ENCODE results near the gene MFAP4. TPM values are rescaled to one million over a fixed set of nuclear protein-coding genes. Genes with fewer than 3 reads are reported as not detected.
A peak's percentile ranks its signal among the peaks of the same experiment; 100 is the strongest.

The MFAP4 gene
- total and polyA plus RNA-seq, 5 donors = 92.8 to 160 (median 119) TPM

DNA sequence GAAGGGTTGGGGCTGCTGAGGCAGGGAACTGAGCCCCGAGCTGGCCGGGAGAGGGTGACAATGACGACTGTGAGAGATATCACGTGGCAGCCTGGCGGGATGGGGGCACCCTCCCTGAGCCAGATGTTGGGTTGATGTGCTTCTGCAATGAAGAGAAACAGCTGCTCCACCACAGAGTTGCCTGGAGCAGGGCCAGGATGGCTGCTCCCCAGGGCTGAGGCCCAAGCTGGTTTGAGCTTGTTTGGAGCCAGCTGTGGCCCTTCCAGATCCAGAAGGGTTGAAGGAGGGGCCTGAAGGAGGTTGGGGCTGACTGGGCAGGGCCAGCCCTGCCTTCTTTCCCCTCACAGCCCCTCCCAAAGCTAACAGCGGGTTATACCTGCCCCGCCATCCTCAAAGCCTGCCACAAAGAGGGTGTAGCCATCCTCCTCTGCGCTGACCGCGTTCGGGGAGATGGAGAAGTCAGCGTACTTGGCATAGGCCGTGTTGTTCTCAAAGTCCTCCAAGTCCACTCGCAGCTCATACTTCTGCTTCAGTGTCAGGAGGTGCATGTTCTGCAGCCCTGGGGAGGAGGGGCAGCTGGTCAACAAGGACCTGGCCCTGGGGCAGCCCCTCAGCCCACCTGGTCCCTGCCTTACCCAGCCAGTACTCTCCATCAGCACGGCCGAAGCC, 2.1 kb downstream of the MFAP4 start:
- Histone ChIP-seq H3K27me3 (ENCODE audit: control insufficient read depth, insufficient read depth) (no peaks in the 10 kb centered on the region), H3K9me3 (ENCODE audit: control insufficient read depth, low read length) (no peaks in the 10 kb centered on the region), H3K4me1 (ENCODE audit: control insufficient read depth, insufficient read depth, low read length) (peaks cover 23% of the 10 kb centered on the region), H3K27ac (ENCODE audit: low read length) (peak overlapping the region; percentile 73), H3K4me3 (ENCODE audit: low read length) (no peak overlapping the region)
- intact Hi-C loops (cut with DNase I) = loop anchor here in 1 of 4 donors (10.0 kb wide), 1 partner anchor 60 kb away; no protein-coding TSS in a partner anchor
- 30% methylated on average over 16 of the region's 16 CpGs for WGBS
- DNase-seq (peak; percentile 92 to 98 (median 96)), ATAC-seq (peak; percentile 68 to 69)

- DNase-seq (peak; percentile 75 to 84 (median 78)), ATAC-seq (peak; percentile 3 to 12)
- WGBS = 63% methylated on average over 6 of the region's 6 CpGs
- no peak overlapping the region for H3K4me3 ChIP-seq (ENCODE audit: low read length)
- H3K9me3 ChIP-seq (ENCODE audit: control insufficient read depth, low read length) = no peaks in the 10 kb centered on the region
- no peaks in the 10 kb centered on the region for H3K27me3 ChIP-seq (ENCODE audit: control insufficient read depth, insufficient read depth)
- H3K4me1 ChIP-seq (ENCODE audit: control insufficient read depth, insufficient read depth, low read length) = peaks cover 23% of the 10 kb centered on the region
- peak overlapping the region; percentile 73 for H3K27ac ChIP-seq (ENCODE audit: low read length)
- intact Hi-C loops (cut with DNase I) = loop anchor here in 1 of 4 donors (10.0 kb wide), 1 partner anchor 59 kb away; no protein-coding TSS in a partner anchor
Observed at GRCh38 chr17:19383681-19384470, 3.1 kb downstream of the MFAP4 start.

DNA sequence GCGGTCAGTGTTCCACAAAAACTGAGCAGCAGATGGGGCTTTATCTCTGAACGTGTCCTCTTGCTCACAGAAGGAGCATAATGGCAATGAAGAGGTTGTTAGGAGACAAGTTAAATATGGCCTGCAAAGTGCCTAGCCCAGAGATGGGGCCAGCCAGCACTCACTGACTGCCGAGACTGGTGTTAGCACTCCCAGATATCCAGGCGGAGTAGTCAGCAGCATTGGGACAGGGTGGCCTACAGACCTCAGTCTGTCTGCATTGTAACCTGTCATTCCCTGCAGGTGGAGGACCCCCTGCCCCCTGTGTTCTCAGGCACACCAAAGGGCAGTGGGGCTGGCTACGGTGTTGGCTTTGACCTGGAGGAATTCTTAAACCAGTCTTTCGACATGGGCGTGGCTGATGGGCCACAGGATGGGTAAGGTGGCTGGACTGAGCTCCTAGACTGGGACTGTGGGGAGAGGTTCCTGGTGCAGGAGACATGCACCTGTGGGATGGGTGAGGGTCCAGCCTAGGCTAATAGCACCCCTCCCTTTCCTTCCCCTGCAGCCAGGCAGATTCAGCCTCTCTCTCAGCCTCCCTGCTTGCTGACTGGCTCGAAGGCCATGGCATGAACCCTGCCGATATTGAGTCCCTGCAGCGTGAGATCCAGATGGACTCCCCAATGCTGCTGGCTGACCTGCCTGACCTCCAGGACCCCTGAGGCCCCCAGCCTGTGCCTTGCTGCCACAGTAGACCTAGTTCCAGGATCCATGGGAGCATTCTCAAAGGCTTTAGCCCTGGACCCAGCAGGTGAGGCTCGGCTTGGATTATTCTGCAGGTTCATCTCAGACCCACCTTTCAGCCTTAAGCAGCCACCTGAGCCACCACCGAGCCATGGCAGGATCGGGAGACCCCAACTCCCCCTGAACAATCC, 4.2 kb downstream of the MFAP4 start:
- no peaks in the 10 kb centered on the region for H3K27me3 ChIP-seq (ENCODE audit: control insufficient read depth, insufficient read depth)
- H3K4me1 ChIP-seq (ENCODE audit: control insufficient read depth, insufficient read depth, low read length) = peaks cover 17% of the 10 kb centered on the region
- H3K4me3 ChIP-seq (ENCODE audit: low read length) = no peak overlapping the region
- intact Hi-C loops (cut with DNase I) = loop anchor here in 1 of 4 donors (10.0 kb wide), 1 partner anchor 58 kb away; no protein-coding TSS in a partner anchor
- H3K9me3 ChIP-seq (ENCODE audit: control insufficient read depth, low read length) = no peaks in the 10 kb centered on the region
- peak in 1 of 3 donors; percentile 13 for DNase-seq
- no peak overlapping the region for H3K27ac ChIP-seq (ENCODE audit: low read length)
- WGBS = 74% methylated on average over 13 of the region's 13 CpGs
- no peak for ATAC-seq

GRCh38 chr17:19381741-19382444, 5.1 kb downstream of the MFAP4 start:
- WGBS = 90% methylated on average over 31 of the region's 31 CpGs

GRCh38 chr17:19381361-19381740, 5.6 kb downstream of the MFAP4 start:
- 96% methylated on average over 7 of the region's 7 CpGs for WGBS

More at GRCh38 chr17:19381741-19382444, 5.1 kb downstream of the MFAP4 start:
- ATAC-seq (no peak), DNase-seq (peak; percentile 14 to 67 (median 51))
- Histone ChIP-seq H3K4me1 (ENCODE audit: control insufficient read depth, insufficient read depth, low read length) (peaks cover 14% of the 10 kb centered on the region), H3K27ac (ENCODE audit: low read length) (no peak overlapping the region), H3K4me3 (ENCODE audit: low read length) (no peak overlapping the region), H3K27me3 (ENCODE audit: control insufficient read depth, insufficient read depth) (no peaks in the 10 kb centered on the region), H3K9me3 (ENCODE audit: control insufficient read depth, low read length) (no peaks in the 10 kb centered on the region)
- intact Hi-C loops (cut with DNase I) = loop anchor here in 1 of 4 donors (10.0 kb wide), 1 partner anchor 57 kb away; no protein-coding TSS in a partner anchor

DNA sequence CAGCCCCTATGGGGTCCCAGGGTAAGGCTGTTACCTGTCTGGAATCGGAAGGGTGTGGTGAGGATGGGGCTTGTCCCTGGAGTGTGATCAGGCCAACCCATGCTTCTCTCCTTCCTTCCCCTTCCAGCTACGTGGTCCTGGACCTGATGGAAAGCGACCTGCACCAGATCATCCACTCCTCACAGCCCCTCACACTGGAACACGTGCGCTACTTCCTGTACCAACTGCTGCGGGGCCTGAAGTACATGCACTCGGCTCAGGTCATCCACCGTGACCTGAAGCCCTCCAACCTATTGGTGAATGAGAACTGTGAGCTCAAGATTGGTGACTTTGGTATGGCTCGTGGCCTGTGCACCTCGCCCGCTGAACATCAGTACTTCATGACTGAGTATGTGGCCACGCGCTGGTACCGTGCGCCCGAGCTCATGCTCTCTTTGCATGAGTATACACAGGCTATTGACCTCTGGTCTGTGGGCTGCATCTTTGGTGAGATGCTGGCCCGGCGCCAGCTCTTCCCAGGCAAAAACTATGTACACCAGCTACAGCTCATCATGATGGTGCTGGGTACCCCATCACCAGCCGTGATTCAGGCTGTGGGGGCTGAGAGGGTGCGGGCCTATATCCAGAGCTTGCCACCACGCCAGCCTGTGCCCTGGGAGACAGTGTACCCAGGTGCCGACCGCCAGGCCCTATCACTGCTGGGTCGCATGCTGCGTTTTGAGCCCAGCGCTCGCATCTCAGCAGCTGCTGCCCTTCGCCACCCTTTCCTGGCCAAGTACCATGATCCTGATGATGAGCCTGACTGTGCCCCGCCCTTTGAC, 6.3 kb downstream of the MFAP4 start:
- no peaks in the 10 kb centered on the region for H3K9me3 ChIP-seq (ENCODE audit: control insufficient read depth, low read length)
- peaks cover 11% of the 10 kb centered on the region for H3K4me1 ChIP-seq (ENCODE audit: control insufficient read depth, insufficient read depth, low read length)
- H3K27ac ChIP-seq (ENCODE audit: low read length) = no peak overlapping the region

More at GRCh38 chr17:19381361-19381740, 5.6 kb downstream of the MFAP4 start:
- peak in 1 of 3 donors; percentile 11 for DNase-seq
- Histone ChIP-seq H3K27ac (ENCODE audit: low read length) (no peak overlapping the region), H3K27me3 (ENCODE audit: control insufficient read depth, insufficient read depth) (no peaks in the 10 kb centered on the region), H3K4me3 (ENCODE audit: low read length) (no peak overlapping the region), H3K4me1 (ENCODE audit: control insufficient read depth, insufficient read depth, low read length) (peaks cover 11% of the 10 kb centered on the region), H3K9me3 (ENCODE audit: control insufficient read depth, low read length) (no peaks in the 10 kb centered on the region)
- no peak for ATAC-seq
- intact Hi-C loops (cut with DNase I) = loop anchor here in 1 of 4 donors (10.0 kb wide), 1 partner anchor 57 kb away; no protein-coding TSS in a partner anchor

DNA sequence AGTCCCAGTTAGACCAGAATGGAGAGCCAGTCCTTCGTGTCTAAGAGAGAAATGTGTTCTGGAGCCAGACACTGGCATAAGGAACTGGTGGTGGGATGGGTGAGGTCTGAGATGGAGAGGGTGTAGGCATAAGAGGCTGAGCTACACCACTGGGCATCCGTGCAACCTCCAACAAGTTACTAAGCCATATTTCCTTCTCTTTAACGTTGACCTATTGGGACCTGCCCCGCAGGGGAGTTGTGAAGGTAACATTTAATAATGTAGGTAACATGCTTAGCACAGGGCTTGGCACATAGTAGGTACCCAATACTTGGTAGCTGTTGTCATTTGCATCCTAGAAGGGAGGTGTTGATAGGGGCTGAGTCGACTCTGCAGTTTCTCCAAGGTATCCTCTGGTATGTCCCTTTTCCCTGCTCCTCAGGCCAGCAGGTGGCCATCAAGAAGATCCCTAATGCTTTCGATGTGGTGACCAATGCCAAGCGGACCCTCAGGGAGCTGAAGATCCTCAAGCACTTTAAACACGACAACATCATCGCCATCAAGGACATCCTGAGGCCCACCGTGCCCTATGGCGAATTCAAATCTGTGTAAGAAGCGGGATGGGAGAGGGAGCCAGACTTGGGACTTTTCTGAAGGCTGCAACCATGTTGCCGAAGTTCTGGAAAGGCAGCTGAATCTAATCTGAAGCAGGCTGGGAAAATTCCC, 7.5 kb downstream of the MFAP4 start:
- Histone ChIP-seq H3K27ac (ENCODE audit: low read length) (no peak overlapping the region), H3K27me3 (ENCODE audit: control insufficient read depth, insufficient read depth) (no peaks in the 10 kb centered on the region), H3K4me3 (ENCODE audit: low read length) (peak overlapping the region; percentile 77), H3K9me3 (ENCODE audit: control insufficient read depth, low read length) (no peaks in the 10 kb centered on the region), H3K4me1 (ENCODE audit: control insufficient read depth, insufficient read depth, low read length) (peaks cover 10% of the 10 kb centered on the region)
- DNase-seq = no peak
- ATAC-seq = no peak
- WGBS = 74% methylated on average over 13 of the region's 13 CpGs
- intact Hi-C loops (cut with DNase I) = loop anchor here in 2 of 4 donors (5.0 to 10.0 kb wide), 2 partner anchors 55 to 128 kb away; no protein-coding TSS in a partner anchor

More for the DNA sequence above, 6.3 kb downstream of the MFAP4 start:
- no peaks in the 10 kb centered on the region for H3K27me3 ChIP-seq (ENCODE audit: control insufficient read depth, insufficient read depth)
- no peak for ATAC-seq
- no peak overlapping the region for H3K4me3 ChIP-seq (ENCODE audit: low read length)
- DNase-seq = peak in 2 of 3 donors; percentile 20 to 56
- WGBS = 90% methylated on average over 29 of the region's 29 CpGs
- intact Hi-C loops (cut with DNase I) = loop anchor here in 1 of 4 donors (10.0 kb wide), 1 partner anchor 56 kb away; no protein-coding TSS in a partner anchor

DNA sequence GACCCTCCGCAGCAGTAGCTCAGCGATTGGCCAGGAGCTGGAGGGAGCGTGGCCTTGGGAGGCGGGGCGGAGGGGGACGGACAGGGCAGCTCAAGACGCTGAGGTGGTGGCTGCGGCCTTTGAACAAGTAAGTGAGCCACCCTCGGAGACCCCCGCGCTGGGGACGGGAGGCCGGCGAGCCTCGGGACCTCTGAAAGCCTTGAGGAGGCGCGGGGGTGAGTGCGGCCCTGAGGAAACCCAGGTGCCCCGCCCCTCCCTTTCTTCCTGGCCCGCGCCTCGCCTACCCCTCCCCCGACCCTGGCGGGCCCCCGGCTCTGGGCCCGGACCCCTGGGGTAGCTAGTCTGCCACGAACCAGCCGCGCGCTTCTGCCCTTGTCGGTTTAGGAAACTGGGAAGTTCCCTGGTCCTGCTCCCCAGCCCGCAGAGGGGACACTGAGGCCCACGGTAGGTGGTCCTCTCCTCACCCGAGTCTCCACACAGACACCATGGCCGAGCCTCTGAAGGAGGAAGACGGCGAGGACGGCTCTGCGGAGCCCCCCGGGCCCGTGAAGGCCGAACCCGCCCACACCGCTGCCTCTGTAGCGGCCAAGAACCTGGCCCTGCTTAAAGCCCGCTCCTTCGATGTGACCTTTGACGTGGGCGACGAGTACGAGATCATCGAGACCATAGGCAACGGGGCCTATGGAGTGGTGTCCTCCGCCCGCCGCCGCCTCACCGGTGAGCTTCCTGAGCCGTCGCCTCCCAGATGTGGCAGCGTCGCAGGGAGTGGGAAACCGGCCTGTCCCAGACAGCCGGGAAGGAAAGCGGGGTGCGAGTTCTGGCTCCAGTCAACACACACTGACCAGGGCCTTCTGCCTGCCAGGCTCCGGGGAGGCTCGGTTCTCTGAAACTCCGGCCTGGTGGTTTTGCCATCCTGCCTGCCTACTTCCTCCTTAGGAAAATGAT, 8.3 kb downstream of the MFAP4 start, which contains the start of gene MAPK7:
Gene MAPK7 (plus strand): TSS at position 83 of the 945 bp plus-strand sequence. CDS start 403 bp downstream, at position 486.
- peak within 1 kb of the TSS; percentile 77 for H3K4me3 ChIP-seq (ENCODE audit: low read length)
- no peaks in the 10 kb centered on the region for H3K27me3 ChIP-seq (ENCODE audit: control insufficient read depth, insufficient read depth)
- intact Hi-C loops (cut with DNase I) = loop anchor here in 1 of 4 donors (5.0 kb wide), 1 partner anchor 129 kb away; no protein-coding TSS in a partner anchor
- peaks cover 1% of the 10 kb centered on the region for H3K4me1 ChIP-seq (ENCODE audit: control insufficient read depth, insufficient read depth, low read length)
- H3K9me3 ChIP-seq (ENCODE audit: control insufficient read depth, low read length) = no peaks in the 10 kb centered on the region
- DNase-seq = peak in 1 of 3 donors; percentile 42
- 4% methylated on average over 69 of the region's 69 CpGs for WGBS
- ATAC-seq = peak in 1 of 2 donors; percentile 21
- H3K27ac ChIP-seq (ENCODE audit: low read length) = peak within 1 kb of the TSS; percentile 98

Measured in right cardiac atrium (tissue), 5 donors.